Stimulated activated CD4-positive, alpha-beta T cell treated with anti-CD3 and anti-CD28 coated beads, Interleukin-2, amount 100 ng/mL, for 48 hours (primary cell): ENCODE results near the gene RDH13.

Experiments used
- DNase-seq, 2 donors: peaks; one replicate each; pipeline ENCODE4 v3.0.0-alpha.2; 2020

The RDH13 gene

DNA sequence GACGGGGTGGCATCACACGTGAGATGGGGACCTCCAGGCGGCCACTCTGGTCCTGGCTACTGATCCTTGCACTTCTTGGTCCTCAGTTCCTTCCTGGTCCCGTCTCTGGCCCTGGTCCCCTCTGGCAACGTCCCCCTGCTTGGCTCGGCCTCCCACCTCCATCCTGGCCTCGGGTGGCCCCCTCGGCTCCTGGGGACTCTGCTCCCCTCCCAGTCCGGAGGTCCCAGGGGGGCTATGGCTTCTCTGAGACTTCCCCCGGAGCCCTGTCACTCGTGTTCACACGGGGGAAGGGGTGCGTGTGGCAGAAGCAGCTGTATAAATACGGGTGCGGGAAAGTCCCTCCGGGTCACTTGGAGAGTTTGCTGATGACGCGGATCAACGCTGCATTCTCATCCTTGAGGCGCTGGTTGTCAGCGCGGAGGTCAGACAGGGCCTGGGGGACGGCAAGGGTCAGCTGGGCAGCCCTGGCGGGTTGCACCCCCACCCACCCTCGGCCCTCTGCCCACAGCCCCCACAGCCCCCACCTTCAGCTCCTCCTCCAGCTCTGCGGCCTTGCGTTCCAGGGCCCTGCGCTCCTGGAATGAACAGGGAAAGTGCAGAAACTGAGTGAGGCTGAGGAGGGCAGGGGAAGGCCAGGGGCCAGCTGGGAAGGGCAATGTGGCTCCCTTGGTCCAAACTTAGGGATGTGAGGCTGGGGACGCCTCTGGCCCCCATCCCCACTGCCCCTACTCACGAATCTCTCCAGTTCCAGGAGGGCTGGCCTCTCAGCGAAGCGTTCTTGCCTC, 28.4 kb upstream of the RDH13 start:
- DNase-seq, result no peak

DNA sequence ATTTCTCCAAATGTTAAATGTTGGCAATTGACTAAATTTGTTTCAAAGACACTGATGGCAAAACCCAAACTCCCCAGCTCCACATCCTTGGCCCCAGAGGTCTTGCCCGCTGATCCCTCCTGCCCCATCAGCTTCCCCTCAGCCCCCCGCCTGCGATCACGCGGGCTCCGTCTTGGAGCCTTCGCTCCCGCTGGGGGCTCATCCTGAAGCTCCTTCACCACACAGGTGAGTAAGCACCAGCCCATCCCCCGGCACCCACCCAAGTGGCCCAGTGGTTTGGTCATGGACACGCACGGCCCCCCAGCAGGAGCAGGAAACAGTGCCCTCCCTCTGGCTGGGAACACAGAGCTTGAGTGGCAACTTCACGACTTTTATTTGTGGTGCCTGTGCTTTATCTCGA, 27.6 kb upstream of the RDH13 start:
- no peak for DNase-seq

DNA sequence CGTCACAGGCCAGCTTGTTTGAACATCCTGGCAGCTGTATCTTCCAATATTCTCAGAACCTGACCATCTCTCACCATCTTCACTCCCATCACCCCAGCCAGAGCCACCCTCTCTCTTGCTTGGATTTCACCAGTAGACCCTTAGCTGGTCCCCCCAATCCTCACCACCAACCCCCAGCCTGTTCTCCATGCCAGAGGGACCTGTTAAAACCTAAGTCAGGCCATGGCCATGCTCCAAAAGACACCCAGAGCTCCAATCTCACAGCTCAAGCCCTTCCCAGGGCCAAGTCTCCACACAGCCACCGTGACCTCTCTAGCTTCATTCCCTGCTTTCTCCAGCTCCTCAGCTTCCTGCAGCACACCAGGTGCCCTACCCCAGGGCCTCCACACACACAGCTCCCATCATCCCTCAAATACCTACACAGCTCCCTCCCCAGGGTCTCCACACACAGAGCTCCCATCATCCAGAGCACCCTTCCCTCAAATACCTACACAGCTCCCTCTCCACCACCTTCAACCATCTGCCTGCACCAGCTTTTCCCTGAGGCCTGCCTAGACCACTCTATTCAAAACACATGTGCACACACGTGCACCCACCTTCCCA, 26.5 kb upstream of the RDH13 start:
- DNase-seq, result no peak

DNA sequence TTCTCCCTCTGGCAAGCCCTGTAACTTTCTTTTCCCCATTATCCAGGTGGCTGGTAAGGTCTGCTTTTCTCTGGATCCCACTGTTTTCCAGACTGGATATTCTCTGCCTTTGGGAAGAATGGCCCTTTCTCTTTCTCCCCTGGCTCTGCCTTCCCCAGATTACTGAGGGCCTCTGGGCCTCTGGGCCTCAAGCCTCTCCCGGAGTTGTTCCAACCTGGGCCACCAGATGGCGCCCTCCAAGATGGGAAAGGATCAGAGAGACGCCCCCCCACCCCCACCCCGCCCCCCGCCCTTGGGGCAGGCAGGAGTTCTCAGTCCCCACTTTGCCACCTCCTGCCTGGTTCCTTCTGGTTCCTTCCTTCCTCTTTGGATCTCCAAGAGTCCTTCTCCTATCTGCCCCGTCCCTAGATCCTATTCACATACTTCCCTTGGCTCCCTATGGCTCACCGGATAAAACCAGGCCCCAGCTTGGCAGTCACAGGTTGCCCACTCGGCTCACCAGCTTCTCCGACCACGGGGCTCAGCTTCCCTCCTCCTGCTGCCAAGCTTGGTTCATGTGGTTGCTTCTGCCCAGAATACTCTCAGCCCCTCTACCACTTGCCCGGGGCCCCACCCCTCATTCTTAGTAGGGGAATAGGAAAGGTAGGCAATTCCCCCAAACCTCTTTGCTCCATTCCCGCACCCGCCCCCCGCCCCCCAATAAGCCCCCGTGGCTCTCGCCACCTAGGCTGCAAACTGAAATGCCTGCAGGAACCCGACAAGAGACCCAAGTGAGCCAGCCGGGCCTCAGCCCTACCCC, 25.8 kb upstream of the RDH13 start:
- DNase-seq, result peak; percentile 86 to 87

DNA sequence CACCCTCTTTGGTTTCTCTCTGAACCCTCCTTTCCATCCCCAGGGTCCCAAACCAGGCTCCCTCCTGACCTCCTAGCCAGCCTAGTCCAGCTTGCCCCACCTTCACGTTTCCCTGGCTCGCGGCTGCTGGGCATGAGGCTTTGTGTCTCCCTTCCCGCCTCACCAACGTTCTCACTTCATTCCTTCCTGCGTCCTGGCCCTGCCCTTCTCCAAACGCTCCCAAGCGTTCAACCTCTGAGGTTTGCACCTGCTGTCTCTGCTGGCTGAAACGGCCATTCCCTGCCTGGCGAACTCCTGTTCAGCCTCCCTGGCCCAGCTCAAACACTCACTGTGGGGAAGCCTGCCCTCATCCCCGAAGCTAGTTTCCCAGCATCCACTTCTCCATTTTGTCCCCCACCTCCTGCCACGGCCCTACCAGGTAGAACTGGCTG, 25.1 kb upstream of the RDH13 start:
- DNase-seq, result no peak

DNA sequence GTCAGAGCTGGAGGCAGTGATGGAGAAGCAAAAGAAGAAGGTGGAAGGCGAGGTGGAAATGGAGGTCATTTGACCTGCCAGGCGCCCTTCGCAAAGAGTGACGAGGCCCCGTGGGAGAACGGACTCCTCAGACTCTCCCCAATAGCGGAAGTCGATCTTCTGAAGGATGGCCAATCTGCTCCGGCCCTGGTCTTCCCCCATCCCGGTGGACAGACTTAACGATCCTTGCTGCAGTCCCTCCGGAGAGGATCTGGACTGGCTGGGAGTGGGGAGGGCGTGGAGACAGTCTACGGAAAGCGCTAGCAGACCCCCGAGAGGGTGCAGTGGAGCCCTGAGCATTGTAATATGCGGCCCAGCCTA, 24.6 kb upstream of the RDH13 start:
- no peak for DNase-seq

DNA sequence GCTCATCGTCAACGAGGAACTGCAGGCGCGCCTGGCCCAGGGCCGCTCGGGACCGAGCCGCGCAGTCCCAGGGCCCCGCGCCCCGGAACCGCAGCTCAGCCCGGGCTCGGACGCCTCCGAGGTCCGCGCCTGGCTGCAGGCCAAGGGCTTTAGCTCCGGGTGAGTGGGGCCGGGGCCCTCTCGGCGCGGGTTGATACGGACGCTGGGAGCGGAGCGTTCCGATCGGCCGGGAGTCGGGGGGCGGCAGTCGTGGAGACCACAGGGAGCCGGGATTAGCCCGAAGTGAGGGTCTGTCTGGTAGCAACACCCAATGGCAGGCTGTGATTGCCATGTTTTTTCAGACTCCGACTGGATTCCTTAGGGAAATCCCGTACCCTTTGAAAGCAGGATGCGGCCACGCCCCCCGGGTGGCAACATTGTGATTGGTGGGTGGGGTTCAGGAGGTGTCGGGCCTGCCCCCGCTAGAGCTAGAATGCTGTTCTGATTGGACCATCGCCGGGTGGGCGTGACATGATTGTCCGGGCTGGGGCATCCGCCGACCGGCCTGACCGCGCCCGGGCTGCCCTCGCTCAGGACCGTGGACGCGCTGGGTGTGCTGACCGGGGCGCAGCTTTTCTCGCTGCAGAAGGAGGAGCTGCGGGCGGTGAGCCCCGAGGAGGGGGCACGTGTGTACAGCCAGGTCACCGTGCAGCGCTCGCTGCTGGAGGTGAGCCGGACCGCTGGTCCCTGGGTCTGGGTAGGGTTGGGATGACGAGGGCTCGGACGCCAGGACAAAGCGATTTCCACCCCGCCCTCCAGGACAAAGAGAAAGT, 24.0 kb upstream of the RDH13 start:
- DNase-seq, result peak in 1 of 2 donors; percentile 47

DNA sequence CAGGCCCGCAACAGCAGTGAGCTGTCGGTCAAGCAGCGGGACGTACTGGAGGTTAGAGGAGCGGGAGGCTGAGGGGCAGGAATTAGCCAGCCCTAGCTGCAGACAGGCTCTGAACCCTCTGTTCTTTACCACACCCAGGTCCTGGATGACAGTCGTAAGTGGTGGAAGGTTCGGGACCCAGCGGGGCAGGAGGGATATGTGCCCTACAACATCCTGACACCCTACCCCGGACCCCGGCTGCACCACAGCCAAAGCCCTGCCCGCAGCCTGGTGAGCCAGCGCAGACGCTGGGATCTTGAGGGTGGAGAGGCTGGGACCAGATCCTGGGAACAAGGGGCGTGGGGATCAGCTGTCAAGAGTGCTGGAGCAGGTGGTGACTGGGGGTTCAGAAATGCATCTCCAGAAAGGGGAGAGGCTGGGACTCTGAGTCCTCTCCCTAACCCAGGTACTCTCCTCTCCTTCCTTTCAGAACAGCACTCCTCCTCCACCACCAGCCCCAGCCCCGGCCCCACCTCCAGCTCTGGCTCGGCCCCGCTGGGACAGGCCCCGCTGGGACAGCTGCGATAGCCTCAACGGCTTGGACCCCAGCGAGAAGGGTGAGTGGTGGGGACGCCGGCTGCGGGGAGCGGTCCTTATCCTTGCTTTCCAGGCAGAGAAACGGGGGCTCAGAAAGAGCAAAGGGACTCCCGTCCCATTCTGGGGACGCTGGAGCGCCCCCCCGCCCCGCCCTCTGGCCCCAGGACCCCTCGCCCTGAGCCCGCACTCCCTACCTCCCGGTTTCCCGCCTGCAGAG, 23.2 kb upstream of the RDH13 start:
- DNase-seq, result no peak

DNA sequence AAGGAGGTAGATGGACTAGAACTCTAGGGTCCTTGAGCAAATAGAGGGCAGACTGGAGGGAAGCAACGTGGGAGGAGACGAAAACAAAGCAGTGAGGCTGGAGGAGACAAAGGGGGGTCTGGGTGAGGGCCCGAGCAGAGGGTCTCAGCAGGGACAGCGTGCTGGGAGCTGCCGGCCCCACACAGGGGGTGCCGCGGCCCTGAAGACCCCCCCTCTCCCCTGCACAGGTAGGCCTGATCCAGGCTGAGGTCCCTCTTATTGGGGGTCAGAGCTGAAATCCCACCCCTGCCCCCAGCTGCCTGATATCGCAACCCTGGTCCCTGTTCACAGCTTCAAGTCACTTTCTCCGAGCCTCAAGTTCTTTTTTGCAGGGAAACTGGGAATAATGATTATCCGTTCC, 21.5 kb upstream of the RDH13 start:
- no peak for DNase-seq

DNA sequence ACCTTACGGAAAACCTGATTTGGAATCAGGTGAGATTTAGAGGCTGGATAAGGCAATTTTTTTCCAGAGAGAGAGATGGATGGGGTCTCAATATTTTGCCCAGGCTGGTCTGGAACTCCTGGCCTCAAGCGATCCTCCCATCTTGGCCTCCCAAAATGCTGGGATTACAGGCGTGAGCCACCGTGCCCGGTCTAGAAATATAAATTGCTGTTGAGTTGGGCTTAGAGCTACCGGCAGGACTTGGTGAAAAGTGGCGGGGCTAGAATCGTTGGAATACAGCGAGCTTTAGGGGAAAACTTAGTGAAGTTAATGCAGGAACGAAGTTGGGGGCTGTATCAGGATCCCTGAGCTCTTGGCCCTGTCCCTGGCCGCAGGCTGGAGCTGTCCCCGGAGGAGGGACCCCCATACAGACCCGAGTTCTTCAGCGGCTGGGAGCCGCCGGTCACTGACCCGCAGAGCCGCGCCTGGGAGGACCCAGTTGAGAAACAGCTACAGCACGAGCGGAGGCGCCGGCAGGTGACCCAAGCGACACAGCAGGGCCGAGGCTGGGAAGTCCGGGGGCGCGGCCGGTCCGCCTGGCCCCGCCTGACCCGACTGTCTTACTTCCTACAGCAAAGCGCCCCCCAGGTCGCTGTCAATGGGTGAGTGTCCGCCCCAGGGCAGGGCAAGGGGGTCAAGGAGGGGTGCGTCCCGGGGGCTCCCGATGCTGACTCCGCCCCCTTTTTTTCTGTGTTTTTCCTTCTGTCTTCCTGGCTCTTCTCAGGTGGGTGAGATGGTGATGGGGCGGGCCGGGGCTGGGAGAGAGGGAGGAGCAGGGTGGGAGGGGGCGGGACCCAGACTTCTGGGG, 20.3 kb upstream of the RDH13 start:
- DNase-seq, result no peak

DNA sequence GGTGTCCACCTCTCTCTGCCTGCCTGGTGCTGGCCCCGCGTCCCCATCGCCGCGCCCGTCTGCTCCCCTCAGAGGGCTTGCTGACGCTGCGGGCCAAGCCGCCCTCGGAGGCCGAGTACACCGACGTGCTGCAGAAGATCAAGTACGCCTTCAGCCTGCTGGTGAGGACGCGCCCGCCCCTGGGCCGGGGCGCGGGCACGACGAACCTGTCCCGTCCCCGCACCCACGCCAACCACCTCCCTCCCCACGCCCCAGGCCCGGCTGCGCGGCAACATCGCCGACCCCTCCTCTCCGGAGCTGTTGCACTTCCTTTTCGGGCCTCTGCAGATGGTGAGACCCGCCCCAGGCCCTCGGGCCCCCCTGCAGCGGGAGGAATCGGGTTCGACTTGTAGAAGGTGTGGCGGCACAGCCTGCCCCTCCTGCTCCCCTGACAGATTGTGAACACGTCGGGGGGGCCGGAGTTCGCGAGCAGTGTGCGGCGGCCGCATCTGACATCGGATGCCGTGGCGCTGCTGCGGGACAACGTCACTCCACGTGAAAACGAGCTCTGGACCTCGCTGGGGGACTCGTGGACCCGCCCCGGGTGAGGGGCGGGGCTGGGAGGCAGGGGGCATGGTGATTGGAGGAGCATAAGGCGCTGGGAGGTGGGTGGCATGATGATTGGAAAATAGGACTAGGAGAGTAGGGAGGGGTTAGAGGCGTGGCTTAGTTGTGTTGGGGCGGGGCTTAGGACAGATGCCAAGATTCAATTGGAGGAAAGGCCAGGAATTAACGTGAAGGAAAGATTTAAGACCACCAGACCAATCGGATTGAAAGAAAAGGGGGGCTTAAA, 19.3 kb upstream of the RDH13 start:
- DNase-seq, result no peak

DNA sequence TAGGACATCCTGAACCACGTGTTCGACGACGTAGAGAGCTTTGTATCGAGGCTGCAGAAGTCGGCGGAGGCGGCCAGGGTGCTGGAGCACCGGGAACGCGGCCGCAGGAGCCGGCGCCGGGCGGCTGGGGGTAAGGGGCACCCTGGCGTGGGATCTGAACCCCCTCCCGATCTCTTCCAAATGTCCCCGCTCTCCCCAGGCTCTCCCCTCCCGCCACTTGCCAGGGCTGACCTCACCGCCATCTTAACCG, 18.7 kb upstream of the RDH13 start:
- no peak for DNase-seq

DNA sequence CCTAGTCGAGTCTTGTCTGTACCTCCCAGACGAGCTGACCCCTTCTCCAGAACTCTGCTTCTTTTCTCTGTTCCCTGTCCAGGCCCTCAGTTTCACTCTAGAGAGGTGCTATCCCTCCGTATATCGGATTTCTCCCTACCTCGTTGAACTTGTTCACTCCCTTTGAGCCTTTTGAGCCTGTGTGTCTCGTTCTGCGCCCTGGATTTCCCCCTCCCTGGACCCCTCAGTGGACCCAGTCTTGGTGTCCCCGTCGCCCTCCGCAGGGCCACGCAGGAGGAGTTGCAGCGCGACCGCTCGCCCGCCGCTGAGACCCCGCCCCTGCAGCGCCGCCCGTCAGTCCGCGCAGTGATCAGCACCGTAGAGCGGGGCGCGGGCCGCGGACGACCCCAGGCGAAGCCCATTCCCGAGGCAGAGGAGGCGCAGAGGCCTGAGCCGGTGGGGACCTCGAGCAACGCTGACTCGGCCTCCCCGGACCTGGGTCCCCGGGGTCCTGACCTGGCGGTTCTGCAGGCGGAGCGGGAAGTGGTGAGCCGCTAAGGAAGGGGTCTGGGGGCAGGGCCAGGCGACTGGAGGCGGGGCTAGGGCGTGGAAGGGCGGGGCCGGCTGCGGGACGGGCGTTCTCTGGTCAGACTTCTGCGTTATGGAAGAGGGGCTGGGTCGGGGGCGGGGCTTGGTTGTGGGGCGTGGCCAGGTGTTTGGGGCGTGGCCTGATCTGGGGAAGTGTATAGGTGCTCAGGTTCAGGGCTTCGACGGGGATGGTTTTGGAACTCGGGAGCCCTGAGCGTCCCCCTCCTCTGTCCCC, 18.2 kb upstream of the RDH13 start:
- peak; percentile 81 to 90 for DNase-seq

DNA sequence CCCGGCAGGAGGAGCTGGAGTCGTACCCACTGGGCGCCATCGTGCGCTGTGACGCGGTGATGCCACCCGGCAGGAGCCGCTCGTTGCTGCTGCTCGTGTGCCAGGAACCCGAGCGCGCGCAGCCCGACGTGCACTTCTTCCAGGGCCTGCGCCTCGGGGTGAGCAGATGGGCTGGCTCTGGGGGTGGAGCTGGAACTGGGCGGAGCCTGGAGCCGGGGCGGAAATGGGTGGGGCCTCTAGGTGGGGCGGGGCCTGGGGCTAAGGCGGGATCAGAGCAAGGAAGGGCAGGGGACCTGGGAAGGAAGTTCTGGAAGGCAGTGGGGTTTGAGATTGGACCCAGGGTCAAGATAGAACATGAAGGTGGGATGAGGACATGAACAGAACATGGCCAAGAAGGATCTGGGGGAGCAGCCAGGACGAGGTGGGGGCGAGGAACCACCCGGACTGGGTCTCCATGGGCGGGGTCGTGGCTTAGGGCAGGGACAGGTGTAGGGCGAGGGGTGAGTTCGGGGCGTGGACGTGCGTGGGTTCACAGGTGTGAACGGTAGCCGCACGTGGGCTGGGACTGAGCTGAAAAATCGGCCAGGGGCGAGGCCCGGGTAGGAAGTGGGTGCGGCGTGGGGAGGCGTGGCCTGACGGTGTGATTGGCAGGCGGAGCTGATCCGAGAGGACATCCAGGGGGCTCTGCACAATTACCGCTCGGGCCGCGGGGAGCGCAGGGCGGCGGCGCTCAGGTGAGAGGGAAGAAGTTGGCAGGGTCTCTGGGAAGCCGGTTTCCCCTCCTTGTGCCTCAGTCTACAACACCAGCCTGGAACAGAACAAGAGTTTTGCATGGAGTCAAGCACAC, 17.4 kb upstream of the RDH13 start:
- DNase-seq, result peak; percentile 57 to 73

DNA sequence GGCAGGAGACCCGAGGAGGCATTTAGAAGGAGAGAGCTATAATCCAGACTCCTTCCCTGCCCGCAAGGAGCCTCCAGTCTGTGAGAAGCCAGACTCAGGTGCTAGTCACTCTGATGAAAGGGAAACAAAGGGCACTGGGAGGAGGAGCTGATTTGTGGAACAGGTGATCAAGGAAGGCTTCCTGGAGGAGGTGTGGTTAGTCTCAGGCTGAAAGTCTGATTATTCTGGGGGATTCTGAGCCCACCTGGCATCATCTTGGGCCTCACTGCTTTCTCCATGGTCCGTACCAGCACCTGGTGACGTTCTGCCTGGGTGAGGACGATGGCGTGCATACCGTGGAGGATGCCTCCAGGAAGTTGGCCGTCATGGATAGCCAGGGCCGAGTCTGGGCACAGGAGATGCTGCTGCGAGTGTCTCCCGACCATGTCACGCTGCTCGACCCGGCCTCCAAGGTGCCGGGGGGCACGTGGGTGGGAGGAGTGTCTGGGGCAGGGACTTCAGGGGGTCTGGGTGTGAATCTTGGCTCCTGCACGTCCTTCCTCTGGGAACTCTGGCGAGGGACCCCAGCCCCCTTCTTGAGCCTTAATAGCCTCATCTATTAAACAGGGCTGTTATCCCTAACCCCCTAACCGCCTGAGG, 16.6 kb upstream of the RDH13 start:
- DNase-seq, result no peak

DNA sequence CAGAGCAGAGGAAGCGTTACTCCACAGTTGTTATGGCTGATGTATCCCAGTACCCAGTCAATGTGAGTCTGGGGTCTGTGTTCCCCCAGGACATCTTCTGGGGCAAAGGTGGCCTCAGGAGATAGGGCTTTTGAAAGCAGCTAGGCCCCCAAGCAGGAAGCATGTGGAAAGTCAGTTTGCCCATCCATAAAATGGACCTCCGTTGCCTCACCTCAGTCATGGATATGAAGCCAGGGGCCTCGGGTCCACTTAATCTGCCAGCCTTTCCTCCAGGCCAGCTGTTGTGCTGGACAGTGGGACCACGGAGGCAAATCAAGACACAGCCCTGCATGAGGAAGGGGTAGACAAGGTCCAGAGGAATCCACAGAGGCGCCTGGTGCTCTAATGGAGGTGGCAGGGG, 16.0 kb upstream of the RDH13 start:
- no peak for DNase-seq

DNA sequence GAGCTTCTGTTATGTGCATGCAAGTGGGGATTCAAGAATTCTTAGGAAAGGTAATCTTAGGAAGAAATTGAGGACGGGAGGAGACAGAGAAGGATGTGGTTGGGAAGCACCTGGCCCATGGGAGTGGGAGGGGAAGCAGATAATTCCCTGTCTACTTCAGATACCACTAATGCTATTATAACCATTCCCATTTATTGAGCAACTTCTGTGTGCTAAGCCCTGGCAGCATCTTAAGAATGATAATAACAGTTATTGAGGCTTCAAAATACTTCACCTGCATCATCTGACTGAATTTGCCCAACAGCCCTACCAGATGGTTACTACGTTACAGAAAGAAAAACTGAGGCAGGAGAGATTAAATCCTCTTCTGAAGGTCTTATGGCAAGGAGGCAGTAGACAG, 14.2 kb upstream of the RDH13 start:
- no peak for DNase-seq

DNA sequence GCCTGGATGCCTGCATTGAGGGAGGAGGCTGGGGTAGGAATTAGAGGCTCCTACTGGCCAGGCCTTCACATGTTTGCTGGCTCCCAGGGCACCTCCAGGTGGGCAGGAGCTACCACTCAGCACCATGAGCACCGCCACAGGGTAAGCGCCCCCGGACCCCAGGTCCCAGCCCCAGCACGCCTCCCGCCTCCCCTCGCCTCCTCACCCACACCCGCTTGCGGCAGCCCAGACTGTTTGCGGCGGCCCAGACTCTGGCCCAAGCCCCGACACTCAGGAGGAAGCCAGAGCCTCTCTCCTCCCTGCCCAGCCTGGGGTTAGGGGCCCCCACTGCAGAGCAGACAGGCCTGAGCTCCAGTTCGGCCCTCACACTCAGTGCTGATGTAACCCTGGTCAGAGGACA, 13.4 kb upstream of the RDH13 start:
- no peak for DNase-seq
